NCI-H2227 treated with DMSO at 0.1 percent for 48 hours (cell line): ENCODE results near the gene TMCO4.
"Not testable (repeated sequence)": the region's sequence is repeated elsewhere in the genome, so short reads cannot be mapped to it uniquely, and the experiment has no call there.

Source experiments
- DNase-seq: peaks from one replicate; lab custom pipeline; 2025; lab: John Stamatoyannopoulos, UW

The TMCO4 gene

DNA sequence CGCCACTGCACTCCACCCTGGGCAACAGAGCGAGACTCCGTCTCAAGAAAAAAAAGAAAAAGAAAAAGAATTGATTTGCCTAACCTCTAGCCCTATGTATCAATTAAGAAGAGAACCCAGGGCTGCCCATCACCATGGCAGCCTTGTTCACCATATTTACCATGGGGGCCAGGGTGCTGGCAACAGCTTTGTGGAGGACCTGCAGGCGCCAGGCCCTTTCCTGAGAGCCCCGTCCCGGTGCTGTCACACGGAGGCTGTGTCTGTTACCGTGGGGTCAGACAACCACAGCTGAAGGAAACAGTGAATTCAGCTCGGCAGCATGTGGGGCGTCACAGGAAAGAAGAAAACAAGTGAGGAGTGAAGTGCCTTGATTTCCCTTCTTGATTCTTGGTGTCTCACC, 162.1 kb downstream of the TMCO4 start:
- no peak for DNase-seq

DNA sequence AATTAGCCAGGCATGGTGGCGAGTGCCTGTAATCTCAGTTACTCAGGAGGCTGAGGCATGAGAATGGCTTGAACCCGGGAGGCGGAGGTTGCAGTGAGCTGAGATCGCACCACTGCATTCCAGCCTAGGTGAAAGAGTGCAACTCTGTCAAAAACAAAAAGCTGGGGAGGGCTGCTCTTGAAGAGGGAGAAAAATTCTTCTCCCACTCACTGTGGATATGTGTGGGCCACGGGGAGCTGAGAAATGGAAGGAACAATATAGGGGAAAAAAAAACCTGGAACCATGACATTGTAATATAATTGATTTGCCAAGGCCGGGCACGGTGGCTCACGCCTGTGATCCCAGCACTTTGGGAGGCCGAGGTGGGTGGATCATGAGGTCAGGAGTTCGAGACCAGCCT, 163.0 kb downstream of the TMCO4 start:
- not testable (repeated sequence) for DNase-seq

GRCh38 chr1:19636065-19636464, 163.7 kb downstream of the TMCO4 start:
- DNase-seq: no peak

GRCh38 chr1:19635646-19636045, 164.1 kb downstream of the TMCO4 start:
- DNase-seq: no peak

GRCh38 chr1:19635064-19635463, 164.7 kb downstream of the TMCO4 start:
- DNase-seq: not testable (repeated sequence)

- no peak for DNase-seq
Measured at GRCh38 chr1:19633106-19633505, 166.6 kb downstream of the TMCO4 start.
